PC-9 (cell line): ENCODE measurements around the gene PCED1B. TPM values are rescaled to one million over a fixed set of nuclear protein-coding genes. Genes with fewer than 3 reads are reported as not detected.

Experiments used
- BruUV-seq: library from RNA; stranded (reverse); fragments of 400-500 nt; replicated peaks from 2 replicates; lab custom pipeline; 2021; lab: Mats Ljungman, UMichigan
- CTCF ChIA-PET: fragments of 300-600 bp; sonication (Branson Sonifier 250); formaldehyde crosslinking; loops from one replicate; lab custom pipeline; 2022; ENCODE audit warnings: antibody characterized with exemption; lab: Charles Lee
- POLR2A ChIA-PET: fragments of 300-600 bp; sonication (Branson Sonifier 250); formaldehyde crosslinking; loops from one replicate; lab custom pipeline; 2022; ENCODE audit warnings: antibody characterized with exemption; ENCODE audit not compliant: unreplicated experiment; lab: Charles Lee
- DNase-seq, 2 experiments: peaks; one replicate each; pipeline versions ENCODE4 v3.0.0 to v3.0.0-alpha.2; 2015 to 2022; ENCODE audit warnings: mixed read lengths in 1 of 2
- H2AFZ ChIP-seq: fragments of 200-600 bp; sonication (generic); 2 replicates; pipeline ENCODE4 v1.8.1; 2017; ENCODE audit warnings: antibody characterized with exemption
- H3F3A ChIP-seq: fragments of 200-600 bp; sonication (generic); 2 replicates; pipeline ENCODE4 v1.8.1; 2017; ENCODE audit warnings: antibody characterized with exemption, mild to moderate bottlenecking, low read depth; ENCODE audit not compliant: insufficient read depth
- H3K27ac ChIP-seq: fragments of 200-600 bp; sonication (generic); 2 replicates; pipeline ENCODE4 v1.6.1; 2016; ENCODE audit warnings: mixed run types
- H3K27me3 ChIP-seq: fragments of 200-600 bp; sonication (generic); 2 replicates; pipeline ENCODE4 v1.6.1; 2016; ENCODE audit warnings: low read depth, mixed run types; ENCODE audit not compliant: insufficient read depth
- H3K36me3 ChIP-seq: fragments of 200-600 bp; sonication (generic); 2 replicates; pipeline ENCODE4 v1.6.1; 2016; ENCODE audit warnings: low read depth, mixed run types
- H3K4me1 ChIP-seq: fragments of 200-600 bp; sonication (generic); replicated peaks from 2 replicates; pipeline ENCODE4 v1.6.1; 2016; ENCODE audit warnings: mixed run types; ENCODE audit not compliant: insufficient read depth
- H3K4me2 ChIP-seq: fragments of 200-600 bp; sonication (generic); 2 replicates; pipeline ENCODE4 v1.6.1; 2017; ENCODE audit warnings: mixed run types
- H3K4me3 ChIP-seq: fragments of 200-600 bp; sonication (generic); 2 replicates; pipeline ENCODE4 v1.6.1; 2016; ENCODE audit warnings: mixed run types
- H3K79me2 ChIP-seq: fragments of 200-600 bp; sonication (generic); 2 replicates; pipeline ENCODE4 v1.6.1; 2017; ENCODE audit warnings: low read depth, mixed run types
- H3K9me2 ChIP-seq: fragments of 200-600 bp; sonication (generic); 2 replicates; pipeline ENCODE4 v1.8.1; 2017; ENCODE audit warnings: mild to moderate bottlenecking; ENCODE audit not compliant: insufficient read depth
- H3K9me3 ChIP-seq: fragments of 200-600 bp; sonication (generic); 2 replicates; pipeline ENCODE4 v1.8.1; 2016; ENCODE audit warnings: low read depth; ENCODE audit not compliant: insufficient read depth
- H4K20me1 ChIP-seq: fragments of 200-600 bp; sonication (generic); 2 replicates; pipeline ENCODE4 v1.8.1; 2017; ENCODE audit not compliant: insufficient read depth
- CTCF ChIP-seq: fragments of 200-600 bp; sonication (generic); conservative IDR thresholded peaks from 2 replicates; pipeline ENCODE4 v1.6.1; 2017; ENCODE audit warnings: mixed run types, antibody characterized with exemption, mild to moderate bottlenecking, moderate library complexity
- EZH2 ChIP-seq: fragments of 200-600 bp; sonication (generic); IDR thresholded peaks from 2 replicates; pipeline ENCODE4 v1.8.0; 2017; ENCODE audit warnings: antibody characterized with exemption, low read depth
- intact Hi-C: fragments of 100-400 bp; cut with micrococcal nuclease; formaldehyde crosslinking; loops from one replicate; pipeline ENCODE4 v1.10.0; 2022; ENCODE audit not compliant: unreplicated experiment
- microRNA-seq: library from miRNA; unstranded; fragments of <30 nt; microRNA quantifications from one replicate; pipeline ENCODE4 v1.2.0, GENCODE V29; 2021; ENCODE audit warnings: borderline number of aligned reads, borderline replicate concordance
- total RNA-seq: library from RNA; stranded (reverse); gene quantifications from 2 replicates; pipeline ENCODE4 v1.2.3, GENCODE V29; 2021

PCED1B gene
- total RNA-seq, 1 experiment from 2014 or later: 11.2 TPM

- Histone ChIP-seq H3K4me3 (no peak overlapping the region), H3K36me3 (no peaks in the 10 kb centered on the region), H2AFZ (no peak overlapping the region), H3K4me1 (peaks cover 40% of the 10 kb centered on the region), H4K20me1 (no peaks in the 10 kb centered on the region), H3K9me3 (peaks cover 17% of the 10 kb centered on the region), H3K27me3 (no peaks in the 10 kb centered on the region), H3F3A (peaks cover 29% of the 10 kb centered on the region; the same call in 1 of the 2 replicates), H3K9me2 (no peaks in the 10 kb centered on the region), H3K4me2 (no peak overlapping the region), H3K79me2 (no peaks in the 10 kb centered on the region), H3K27ac (no peak overlapping the region)
- DNase-seq: no peak
- POLR2A ChIA-PET: no interaction called here
- CTCF ChIA-PET: interaction anchor here (0.7 kb wide), 1 partner anchor 200 kb away, joined by 5 read pairs; no protein-coding TSS in a partner anchor
- TF ChIP-seq CTCF (no peak), EZH2 (no peak)
- BruUV-seq: no TSS peak
- intact Hi-C loops: no loop called here
These were observed 201.3 kb downstream of the PCED1B start for GRCh38 chr12:47280543-47281300.

GRCh38 chr12:47281667-47282171 lies 202.3 kb downstream of the PCED1B start:
- Histone ChIP-seq H3K4me2 (no peak overlapping the region), H3K9me2 (no peaks in the 10 kb centered on the region), H2AFZ (no peak overlapping the region), H3K27ac (no peak overlapping the region), H4K20me1 (no peaks in the 10 kb centered on the region), H3K4me3 (no peak overlapping the region), H3K79me2 (no peaks in the 10 kb centered on the region), H3K27me3 (no peaks in the 10 kb centered on the region), H3K36me3 (no peaks in the 10 kb centered on the region), H3F3A (peaks cover 22% of the 10 kb centered on the region; the same call in 1 of the 2 replicates), H3K9me3 (peaks cover 17% of the 10 kb centered on the region), H3K4me1 (peaks cover 30% of the 10 kb centered on the region)
- intact Hi-C loops: no loop called here
- ChIA-PET POLR2A (no interaction called here), CTCF (interaction anchor here (0.7 kb wide), 1 partner anchor 201 kb away, joined by 5 read pairs; no protein-coding TSS in a partner anchor)
- no peak for TF ChIP-seq CTCF
- no peak for TF ChIP-seq EZH2
- no TSS peak for BruUV-seq
- DNase-seq: no peak

DNA sequence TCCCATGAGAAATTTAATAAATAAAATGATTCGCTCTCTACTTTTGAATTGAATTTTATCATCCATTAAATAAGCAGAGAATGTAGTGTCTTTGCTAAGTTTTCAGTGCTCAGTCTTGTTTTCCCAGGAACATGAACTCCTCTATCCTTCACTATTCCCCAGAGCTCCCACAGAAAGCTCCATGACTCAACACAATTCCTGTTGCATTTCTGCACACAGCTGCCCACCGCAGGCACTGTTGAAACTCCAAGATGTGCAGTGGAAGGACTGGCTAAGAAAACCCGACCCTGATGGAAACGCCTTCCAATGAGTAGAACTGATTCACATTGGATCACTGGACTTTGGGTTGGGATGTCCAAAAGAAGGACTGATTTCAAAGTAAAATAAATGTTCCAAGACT lies 202.8 kb downstream of the PCED1B start:
- Histone ChIP-seq H3K79me2 (no peaks in the 10 kb centered on the region), H3K9me2 (no peaks in the 10 kb centered on the region), H3K27ac (no peak overlapping the region), H3K36me3 (no peaks in the 10 kb centered on the region), H3K27me3 (no peaks in the 10 kb centered on the region), H2AFZ (no peak overlapping the region), H3K9me3 (peaks cover 17% of the 10 kb centered on the region), H3F3A (peaks cover 18% of the 10 kb centered on the region; the same call in 1 of the 2 replicates), H3K4me3 (no peak overlapping the region), H3K4me1 (peaks cover 25% of the 10 kb centered on the region), H3K4me2 (no peak overlapping the region), H4K20me1 (no peaks in the 10 kb centered on the region)
- ChIA-PET CTCF (no interaction called here), POLR2A (interaction anchor here (0.6 kb wide), 1 partner anchor 526 kb away, joined by 4 read pairs; no protein-coding TSS in a partner anchor)
- intact Hi-C loops: no loop called here
- BruUV-seq: no TSS peak
- DNase-seq: no peak
- TF ChIP-seq EZH2 (no peak), CTCF (no peak)

Small RNAs within 50 kb of the gene (microRNA-seq; reads per million reads assigned to microRNA genes)
- not detected for gene MIR4698

Other genes with a start within 250 kb of the PCED1B start
- gene AMIGO2, start 338 bp downstream of the PCED1B start, total RNA-seq: 41.9 and 46.3 TPM in 2 replicates